Measurements from ENCODE around the gene EFNB1.

The EFNB1 gene

DNA sequence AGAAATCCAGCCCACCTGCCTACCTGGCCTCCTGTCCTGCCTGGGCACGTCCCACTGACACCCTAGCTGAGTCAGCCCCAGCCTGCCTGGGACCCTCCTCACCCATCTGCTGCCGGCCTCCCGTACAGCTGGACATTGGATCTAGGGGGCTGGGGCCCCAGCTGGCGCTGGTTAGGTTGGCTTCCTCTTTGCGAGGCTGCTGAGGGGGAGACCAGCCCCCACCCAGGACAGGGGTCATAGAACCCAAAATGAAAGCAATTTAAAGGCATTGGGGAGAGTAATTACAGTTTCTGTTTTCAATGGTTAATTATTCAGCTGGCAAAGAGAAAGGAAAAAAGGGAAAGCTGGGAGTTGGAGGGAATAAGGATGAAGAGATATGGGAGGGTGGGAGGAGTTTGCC is 15.8 kb downstream of the EFNB1 start:
- DNase-seq: no peak

DNA sequence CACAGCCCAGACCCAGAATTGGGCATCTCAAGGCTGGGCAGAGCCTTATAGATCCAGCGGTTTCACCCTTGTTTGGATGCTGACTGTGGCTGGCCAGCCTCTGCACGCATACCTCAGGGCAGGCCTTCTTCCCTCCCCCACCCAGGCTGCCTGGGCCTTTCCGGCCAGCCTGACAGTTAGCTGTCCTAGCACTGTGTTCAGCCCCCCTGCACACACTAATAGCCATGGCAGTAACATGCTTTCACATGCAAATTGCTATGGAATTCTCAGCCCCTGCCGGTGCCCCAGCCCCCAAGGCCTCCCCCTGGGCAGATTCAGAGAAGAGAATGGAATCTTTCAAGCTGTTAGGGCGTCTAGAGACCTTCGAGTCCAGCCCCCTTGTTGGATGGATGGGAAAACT is 17.7 kb downstream of the EFNB1 start:
- no peak for DNase-seq

DNA sequence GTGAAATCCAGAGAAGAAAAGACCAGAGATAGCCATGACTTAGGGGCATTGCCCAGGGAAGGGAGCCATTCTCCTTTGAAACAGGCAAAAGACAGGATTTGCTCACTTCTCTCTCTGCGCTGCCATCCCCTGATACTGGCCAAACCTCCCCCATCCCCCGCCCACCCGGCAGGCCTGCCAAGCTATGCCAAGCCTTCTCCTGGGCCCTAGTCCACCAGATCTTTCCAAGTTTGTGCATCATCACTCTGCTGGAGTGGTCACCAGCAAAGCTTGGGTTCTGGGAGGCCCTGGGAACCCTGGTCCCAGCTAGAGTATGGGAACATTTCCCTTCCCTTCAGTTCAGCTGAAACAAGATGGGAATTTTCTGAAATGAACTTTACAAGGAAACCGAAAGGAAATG is 18.4 kb downstream of the EFNB1 start:
- no peak for DNase-seq

DNA sequence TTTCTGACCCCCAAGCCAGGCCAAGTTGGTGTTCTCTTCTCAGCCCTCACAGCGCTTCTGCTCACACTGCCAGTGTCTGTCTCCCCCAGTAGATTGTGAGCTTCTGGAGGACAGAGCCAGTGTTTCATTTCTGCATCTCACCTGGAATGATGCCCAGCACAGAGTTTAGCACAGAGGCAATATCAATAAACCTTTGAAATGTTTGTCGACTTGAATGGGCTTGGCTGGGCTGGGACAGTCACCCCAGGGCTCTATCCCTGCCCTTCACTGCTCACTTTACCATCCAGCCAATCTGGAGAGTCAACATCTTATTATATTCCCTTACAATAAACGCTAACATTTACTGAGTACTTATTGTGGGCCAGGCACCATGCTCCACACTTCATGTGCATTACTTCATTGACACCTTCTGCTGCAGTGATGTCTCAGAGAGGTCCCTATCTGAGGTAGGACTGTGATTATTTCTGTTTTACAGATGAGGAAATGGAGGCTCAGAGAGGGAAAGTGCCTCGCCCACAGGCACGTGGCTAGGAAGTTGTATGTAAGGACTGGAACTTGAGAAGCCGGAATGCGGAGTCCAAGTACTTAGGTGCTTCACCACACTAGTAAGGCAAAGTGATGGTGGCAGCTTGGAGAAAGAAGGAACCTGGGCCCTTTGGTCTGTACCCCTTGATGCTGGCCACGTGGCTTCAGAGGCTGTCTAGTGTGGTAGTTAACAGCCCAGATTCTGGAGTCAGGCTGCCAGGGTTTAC is 19.5 kb downstream of the EFNB1 start:
- no peak for DNase-seq

- no peak for DNase-seq
Observed at GRCh38 chrX:68851082-68851481, 22.3 kb downstream of the EFNB1 start.

GRCh38 chrX:68852046-68852445 is 23.2 kb downstream of the EFNB1 start:
- no peak for DNase-seq

DNA sequence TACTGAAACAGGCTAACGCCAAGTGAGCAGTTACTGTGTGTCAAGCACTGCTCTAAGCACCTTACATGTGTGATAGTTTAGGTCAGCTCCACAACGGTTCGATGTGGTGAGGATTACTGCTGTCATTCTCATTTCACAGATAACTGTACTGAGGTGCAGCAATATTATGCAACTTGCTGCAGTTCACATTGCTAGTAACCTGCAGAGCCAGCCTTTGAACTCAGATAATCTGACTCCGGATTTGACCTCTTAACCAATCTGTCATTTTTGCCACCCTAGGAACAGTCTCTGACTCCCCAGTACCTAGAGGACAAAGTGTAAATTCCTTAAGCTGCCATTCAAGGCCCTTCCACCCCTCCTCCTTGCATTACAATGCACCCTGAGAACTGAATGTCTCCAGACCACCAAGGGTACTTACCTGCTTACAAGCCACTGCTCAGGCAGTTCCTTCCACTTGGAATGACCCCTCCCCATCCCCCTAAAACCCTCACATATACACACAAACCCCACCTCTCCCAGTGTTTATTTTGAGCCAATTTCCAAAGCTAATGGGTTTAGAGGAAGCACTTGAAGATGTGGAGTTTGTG is 24.9 kb downstream of the EFNB1 start:
- no peak for DNase-seq

- no peak for DNase-seq
Observed at GRCh38 chrX:68865300-68865699, 36.5 kb downstream of the EFNB1 start.

- DNase-seq: no peak
Observed at GRCh38 chrX:68865926-68866325, 37.1 kb downstream of the EFNB1 start.

DNA sequence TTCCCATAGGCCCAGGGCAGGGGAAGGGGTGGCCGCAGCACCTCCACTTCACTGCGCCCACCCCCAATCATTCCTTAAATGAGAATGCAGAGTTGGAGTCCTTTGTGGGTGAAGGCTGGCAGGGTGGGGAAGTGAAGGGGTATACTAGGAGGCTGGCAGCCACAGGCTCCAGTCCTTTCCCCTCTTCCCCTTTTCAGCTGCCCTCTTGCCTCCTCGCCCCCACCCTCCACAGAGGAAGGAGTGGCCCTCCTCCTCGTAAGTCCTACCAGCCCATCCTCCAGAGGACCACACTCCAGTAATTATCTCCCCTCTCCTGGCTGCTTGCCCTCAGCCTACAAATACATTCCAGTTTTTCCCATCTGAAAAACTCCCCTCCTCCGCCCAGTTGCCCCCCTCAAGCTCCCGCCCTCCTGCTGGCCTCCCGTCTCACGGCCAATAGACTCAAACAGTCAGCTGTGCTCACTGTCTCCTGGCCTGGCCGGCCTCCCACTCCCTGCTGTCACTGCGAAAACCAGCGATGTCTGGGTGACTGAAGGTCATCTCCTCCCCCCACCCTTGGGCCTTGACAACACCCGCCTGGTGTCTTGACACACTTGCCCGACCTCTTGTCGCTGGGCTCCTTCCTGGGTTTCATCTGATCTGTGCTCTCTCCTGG is 38.8 kb downstream of the EFNB1 start:
- DNase-seq: no peak

DNA sequence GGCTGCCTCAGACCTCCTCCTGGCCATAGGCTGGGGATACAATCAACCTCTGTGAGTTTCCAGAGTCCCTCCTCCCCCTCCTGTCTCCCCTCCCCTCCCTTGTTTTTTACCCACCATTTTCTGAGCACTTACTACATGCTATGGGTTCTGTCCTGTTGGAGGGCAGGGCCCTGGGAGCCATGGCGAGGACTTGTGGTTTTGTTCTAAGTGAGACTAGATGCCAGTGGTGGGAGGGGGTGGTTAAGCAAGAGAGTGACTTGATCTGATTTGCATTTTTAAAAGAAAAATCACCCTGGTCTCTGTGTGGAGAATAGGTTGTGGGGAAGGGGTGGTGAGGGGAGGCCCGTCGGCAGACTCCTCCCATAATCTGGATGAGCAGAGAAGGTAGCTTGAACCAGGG is 39.5 kb downstream of the EFNB1 start:
- DNase-seq: peak; percentile 6

DNA sequence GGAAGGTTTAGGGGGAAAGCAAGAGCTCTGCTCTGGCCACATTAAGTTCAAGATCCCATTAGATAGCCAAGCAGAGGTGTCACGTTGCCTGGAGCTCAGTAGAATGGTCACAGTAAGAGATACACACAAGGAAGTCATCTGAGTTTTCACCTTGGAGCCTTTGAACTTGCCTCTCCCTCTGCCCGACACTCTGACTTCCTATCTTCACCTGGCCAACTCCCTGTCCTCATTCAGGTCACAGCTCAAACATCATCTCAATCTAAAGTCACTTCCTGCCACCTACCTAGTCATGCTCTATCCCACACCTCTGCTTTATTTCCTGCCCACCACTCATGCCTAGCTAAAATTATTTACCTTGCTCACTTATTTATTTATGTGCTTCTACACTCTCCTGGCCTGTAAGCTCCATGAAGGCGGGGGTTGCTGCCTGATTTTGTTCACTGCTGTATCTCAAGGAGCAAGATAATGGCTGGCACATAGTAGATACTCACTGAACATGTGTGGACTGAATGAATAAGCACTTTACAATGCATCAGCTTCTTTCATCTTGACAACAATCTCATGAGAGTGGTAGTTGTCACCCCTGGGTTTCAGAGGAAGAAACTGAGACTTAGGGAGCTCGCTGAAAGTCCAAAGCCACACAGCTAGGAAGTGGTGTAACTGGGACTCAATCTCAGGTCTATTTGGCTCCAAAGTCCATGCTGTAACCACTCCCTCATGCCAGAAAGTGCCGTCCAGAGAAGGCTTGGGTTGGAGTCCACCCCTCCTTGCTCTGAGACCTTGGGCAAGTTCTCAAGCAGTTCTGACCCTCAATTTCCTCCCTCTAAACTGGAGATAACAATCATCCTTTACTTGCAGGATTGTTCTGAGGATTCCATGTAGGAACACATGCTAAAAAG is 40.3 kb downstream of the EFNB1 start:
- DNase-seq: no peak

GRCh38 chrX:68870357-68870756 is 41.5 kb downstream of the EFNB1 start:
- DNase-seq: no peak

DNA sequence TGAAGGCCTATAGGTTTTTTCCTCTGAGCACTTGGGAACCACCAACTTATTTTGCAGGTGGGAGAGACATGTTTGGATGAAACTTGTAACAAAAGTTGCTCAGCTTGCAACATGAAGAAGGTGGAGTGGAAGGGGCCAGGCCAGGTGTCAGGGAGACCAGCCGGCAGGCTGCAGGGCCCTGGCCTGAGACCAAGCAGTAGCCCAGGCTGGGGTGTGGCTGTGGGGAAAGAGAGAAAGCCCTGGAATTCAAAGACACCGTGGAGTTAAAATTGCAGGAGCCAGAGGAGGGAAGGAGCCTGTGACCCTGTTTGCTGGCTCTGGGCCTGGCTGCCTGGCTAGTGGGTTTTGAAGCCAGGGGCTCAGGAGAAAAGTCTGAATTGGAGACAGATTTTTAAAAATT is 43.4 kb downstream of the EFNB1 start:
- DNase-seq: no peak

DNA sequence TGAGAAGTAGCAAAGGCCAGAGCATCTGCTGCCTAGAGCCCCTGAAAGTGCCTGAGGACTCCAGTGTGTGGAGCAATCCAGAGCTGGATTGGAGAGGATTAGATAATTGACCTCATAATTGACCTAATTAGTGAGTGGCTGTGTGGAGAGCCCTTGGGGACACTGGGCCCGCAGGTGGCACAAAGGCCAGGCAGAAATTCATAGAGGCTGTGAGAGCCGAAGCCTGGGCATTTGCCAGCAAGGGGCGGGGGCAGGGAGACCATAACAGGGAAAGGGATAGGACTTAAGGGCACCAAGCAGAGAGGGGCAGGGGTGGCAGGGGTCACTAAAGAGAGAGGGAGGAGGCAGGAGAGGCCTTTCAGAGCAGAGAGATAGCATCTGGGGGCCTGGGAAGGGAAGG is 45.3 kb downstream of the EFNB1 start:
- DNase-seq: no peak

- no peak for DNase-seq
Observed at GRCh38 chrX:68876731-68877130, 47.9 kb downstream of the EFNB1 start.

GRCh38 chrX:68877606-68878005 is 48.8 kb downstream of the EFNB1 start:
- DNase-seq: no peak

DNA sequence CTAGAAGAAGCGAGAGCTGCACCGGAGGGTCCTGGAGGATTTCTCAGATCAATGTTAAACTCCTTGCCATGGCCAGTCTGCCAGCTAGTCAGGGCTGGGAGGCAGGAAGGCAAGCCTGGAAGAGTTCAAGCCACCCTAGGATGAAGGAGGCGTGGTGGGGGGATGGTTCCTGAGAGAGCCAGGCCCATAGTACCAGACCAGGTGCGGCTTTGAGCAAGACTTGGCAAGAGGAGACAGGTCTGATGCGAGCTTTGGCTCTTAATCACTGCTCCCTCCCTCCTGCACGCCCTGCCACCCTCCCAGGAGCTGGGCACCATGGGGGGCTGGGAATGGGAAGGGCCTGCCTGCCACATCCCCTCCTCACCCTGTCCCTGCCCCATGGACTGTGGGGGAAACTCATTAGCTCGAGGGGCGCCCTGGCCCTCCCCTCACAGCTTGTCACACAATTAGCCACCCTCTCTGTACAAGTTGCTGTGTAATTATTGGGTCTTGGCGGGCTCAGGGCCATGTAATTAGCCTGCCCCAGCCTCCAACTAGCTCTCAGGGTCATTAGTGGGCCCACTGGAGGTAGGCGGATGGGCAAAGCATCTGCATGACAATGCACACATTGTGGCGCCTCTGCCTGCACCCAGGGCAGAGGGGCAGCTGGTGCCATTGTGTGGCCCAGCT is 50.3 kb downstream of the EFNB1 start:
- no peak for DNase-seq

- no peak for DNase-seq
Observed at GRCh38 chrX:68880846-68881552, 52.2 kb downstream of the EFNB1 start.

DNA sequence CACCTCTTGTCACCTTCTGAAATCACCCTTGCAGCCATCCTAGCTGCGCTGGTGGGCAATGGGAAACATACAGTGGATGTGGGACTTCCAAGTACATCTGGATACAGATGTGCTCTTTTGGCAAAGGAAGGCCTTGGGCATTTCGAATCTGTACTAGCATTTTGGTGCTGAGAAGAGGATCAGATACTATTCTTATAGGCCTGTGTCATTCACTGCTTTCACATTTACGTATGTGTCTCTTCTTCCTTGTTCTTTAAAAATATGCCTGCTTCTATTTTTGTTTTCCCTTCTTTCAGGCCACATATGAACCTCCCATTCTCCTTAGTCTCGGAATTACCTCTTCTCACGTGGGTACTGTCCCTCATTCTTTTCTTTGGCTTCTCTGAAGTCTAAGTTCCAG is 53.1 kb downstream of the EFNB1 start:
- DNase-seq: no peak

GRCh38 chrX:68883800-68884199 is 55.0 kb downstream of the EFNB1 start:
- no peak for DNase-seq

DNA sequence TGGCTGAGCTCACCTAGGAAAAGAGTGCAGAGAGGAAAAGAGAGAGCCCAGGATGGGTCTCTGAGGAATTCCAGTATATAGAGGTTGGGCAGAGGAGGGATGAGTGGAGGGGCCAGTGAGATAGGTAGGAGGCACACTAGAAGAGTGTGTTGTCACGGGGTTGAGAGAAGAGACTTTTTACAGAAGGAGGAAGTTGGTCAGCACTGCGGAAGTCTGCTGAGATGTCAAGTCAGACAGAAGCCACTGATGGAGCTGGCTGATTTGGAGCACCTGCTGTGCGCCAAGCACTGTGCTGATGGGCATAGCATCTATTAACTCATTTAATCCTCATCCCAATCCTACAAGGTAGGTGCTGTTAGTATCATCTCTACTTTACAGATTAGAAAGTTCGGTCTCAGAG is 60.4 kb downstream of the EFNB1 start:
- no peak for DNase-seq
